ENCODE data around the gene C16orf92. TPM values are rescaled to one million over a fixed set of nuclear protein-coding genes. Genes with fewer than 3 reads are reported as not detected.
A peak's percentile ranks its signal among the peaks of the same experiment; 100 is the strongest.

C16orf92 gene
- total RNA-seq, 1 donor from 2014 or later = not detected

DNA sequence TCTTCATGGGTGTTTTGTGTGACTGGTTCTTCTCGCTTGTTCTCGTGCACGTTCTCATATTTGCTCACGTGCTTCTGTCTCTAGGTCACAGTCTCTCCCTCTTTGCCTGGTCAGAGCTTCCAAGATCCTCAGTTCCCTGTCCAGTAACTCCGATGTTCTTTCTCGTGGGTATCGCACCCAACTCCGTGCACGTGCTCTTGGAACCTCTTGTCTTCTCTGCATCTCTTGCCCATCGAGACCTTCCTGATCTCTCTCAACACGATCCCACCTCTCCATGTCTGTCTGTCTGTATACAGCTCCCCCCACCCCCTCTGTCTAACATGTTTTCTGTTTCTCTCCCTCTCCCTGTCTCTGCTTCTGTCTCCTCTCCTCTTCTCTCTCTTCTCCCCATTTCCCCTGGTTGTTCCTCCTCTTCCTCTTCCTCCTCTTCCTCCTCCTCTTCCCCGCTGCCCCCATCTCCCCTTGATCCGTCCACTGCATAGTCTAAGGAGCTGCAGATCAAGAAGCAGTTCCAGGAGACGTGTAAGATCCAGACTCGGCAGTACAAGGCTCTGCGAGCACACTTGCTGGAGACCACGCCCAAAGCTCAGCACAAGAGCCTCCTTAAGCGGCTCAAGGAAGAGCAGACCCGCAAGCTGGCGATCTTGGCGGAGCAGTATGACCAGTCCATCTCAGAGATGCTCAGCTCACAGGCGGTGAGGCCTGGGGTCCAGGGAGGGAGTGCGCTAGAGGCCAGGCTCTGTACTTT is 33.7 kb upstream of the C16orf92 start:
- Mint-ChIP-seq H3K27ac (no peak overlapping the region), H3K27me3 (no peaks in the 10 kb centered on the region), H3K4me1 (peaks cover 3% of the 10 kb centered on the region), H3K4me3 (no peak overlapping the region), H3K36me3 (ENCODE audit: low read depth) (peaks cover 73% of the 10 kb centered on the region), H3K9me3 (no peaks in the 10 kb centered on the region)
- intact Hi-C loops (cut with micrococcal nuclease) = no loop called here
- POLR2A ChIA-PET = interaction anchor here (0.7 kb wide), 1 partner anchor 49 kb away, joined by 15 read pairs; no protein-coding TSS in a partner anchor
- CTCF ChIA-PET = no interaction called here
- TF ChIP-seq, protein P1, sequence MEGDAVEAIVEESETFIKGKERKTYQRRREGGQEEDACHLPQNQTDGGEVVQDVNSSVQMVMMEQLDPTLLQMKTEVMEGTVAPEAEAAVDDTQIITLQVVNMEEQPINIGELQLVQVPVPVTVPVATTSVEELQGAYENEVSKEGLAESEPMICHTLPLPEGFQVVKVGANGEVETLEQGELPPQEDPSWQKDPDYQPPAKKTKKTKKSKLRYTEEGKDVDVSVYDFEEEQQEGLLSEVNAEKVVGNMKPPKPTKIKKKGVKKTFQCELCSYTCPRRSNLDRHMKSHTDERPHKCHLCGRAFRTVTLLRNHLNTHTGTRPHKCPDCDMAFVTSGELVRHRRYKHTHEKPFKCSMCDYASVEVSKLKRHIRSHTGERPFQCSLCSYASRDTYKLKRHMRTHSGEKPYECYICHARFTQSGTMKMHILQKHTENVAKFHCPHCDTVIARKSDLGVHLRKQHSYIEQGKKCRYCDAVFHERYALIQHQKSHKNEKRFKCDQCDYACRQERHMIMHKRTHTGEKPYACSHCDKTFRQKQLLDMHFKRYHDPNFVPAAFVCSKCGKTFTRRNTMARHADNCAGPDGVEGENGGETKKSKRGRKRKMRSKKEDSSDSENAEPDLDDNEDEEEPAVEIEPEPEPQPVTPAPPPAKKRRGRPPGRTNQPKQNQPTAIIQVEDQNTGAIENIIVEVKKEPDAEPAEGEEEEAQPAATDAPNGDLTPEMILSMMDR (IDR thresholded peaks at IDR 0.05) = no peak
- no peak for DNase-seq
- no peak for ATAC-seq (ENCODE audit: low read depth)

DNA sequence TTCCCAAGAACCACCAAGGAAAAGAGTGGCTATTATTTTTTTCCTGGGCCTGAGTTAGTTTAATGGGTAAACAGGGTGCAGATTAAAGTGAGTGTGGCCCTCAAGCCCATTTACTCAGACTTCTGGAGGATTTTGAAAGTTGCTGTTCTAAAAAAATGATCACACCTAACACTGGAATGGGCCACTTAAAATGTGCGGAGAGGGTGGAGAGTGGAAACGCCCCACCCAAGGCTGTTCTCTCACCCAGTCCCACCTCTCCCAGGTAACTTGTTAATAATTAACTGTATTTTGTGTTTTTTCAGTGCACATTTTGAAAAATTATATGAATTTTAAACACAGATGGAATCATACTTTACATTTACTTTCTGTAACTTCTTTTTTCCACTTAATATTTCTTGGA is 33.0 kb upstream of the C16orf92 start:
- H3K27ac Mint-ChIP-seq = no peak overlapping the region
- CTCF ChIA-PET = no interaction called here
- H3K27me3 Mint-ChIP-seq = no peaks in the 10 kb centered on the region
- POLR2A ChIA-PET = interaction anchor here (0.6 kb wide), 2 partner anchors 54 to 205 kb away, joined by 3 read pairs; no protein-coding TSS in a partner anchor
- intact Hi-C loops (cut with micrococcal nuclease) = no loop called here
- ATAC-seq (ENCODE audit: low read depth) = no peak
- TF ChIP-seq, protein P1 (IDR thresholded peaks at IDR 0.05) = no peak
- H3K4me3 Mint-ChIP-seq = no peak overlapping the region
- no peak for DNase-seq
- H3K4me1 Mint-ChIP-seq = peaks cover 11% of the 10 kb centered on the region
- H3K36me3 Mint-ChIP-seq (ENCODE audit: low read depth) = peaks cover 66% of the 10 kb centered on the region
- no peaks in the 10 kb centered on the region for H3K9me3 Mint-ChIP-seq

- DNase-seq (no peak), ATAC-seq (ENCODE audit: low read depth) (no peak)
- Mint-ChIP-seq H3K36me3 (ENCODE audit: low read depth) (peaks cover 66% of the 10 kb centered on the region), H3K27ac (no peak overlapping the region), H3K4me1 (peaks cover 13% of the 10 kb centered on the region), H3K9me3 (no peaks in the 10 kb centered on the region), H3K27me3 (no peaks in the 10 kb centered on the region), H3K4me3 (no peak overlapping the region)
- POLR2A ChIA-PET = interaction anchor here (0.6 kb wide), 3 partner anchors 53 to 1025 kb away, joined by 3 to 4 read pairs (median 3); no protein-coding TSS in a partner anchor
- CTCF ChIA-PET = interaction anchor here (0.5 kb wide), 1 partner anchor 25 kb away, joined by 3 read pairs; no protein-coding TSS in a partner anchor
- intact Hi-C loops (cut with micrococcal nuclease) = no loop called here
- TF ChIP-seq, protein P1 (IDR thresholded peaks at IDR 0.05) = no peak
Measured at GRCh38 chr16:29990883-29991570, 32.0 kb upstream of the C16orf92 start.

DNA sequence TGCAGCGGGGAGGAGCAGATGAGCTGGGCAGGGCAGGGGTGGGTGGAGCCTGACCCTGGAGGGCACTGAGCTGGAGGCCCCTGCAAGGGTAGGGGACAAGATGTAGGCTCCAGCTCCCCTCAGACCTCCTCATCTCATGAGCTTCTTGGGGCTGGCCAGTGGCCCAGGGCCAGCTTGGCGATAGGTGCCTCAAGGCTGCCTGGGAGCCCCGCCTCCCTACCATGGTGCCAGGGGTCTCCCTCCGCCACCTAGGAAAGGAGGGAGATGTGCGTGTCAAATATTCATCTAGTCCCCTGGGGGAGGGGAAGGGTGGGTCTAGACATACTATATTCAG is 31.5 kb upstream of the C16orf92 start:
- POLR2A ChIA-PET = no interaction called here
- CTCF ChIA-PET = interaction anchor here (0.5 kb wide), 1 partner anchor 25 kb away, joined by 3 read pairs; no protein-coding TSS in a partner anchor
- TF ChIP-seq, protein P1 (IDR thresholded peaks at IDR 0.05) = no peak
- peaks cover 66% of the 10 kb centered on the region for H3K36me3 Mint-ChIP-seq (ENCODE audit: low read depth)
- H3K4me1 Mint-ChIP-seq = peaks cover 18% of the 10 kb centered on the region
- H3K27me3 Mint-ChIP-seq = no peaks in the 10 kb centered on the region
- no peak for DNase-seq
- no peak overlapping the region for H3K4me3 Mint-ChIP-seq
- ATAC-seq (ENCODE audit: low read depth) = no peak
- intact Hi-C loops (cut with micrococcal nuclease) = no loop called here
- H3K9me3 Mint-ChIP-seq = no peaks in the 10 kb centered on the region
- H3K27ac Mint-ChIP-seq = no peak overlapping the region

DNA sequence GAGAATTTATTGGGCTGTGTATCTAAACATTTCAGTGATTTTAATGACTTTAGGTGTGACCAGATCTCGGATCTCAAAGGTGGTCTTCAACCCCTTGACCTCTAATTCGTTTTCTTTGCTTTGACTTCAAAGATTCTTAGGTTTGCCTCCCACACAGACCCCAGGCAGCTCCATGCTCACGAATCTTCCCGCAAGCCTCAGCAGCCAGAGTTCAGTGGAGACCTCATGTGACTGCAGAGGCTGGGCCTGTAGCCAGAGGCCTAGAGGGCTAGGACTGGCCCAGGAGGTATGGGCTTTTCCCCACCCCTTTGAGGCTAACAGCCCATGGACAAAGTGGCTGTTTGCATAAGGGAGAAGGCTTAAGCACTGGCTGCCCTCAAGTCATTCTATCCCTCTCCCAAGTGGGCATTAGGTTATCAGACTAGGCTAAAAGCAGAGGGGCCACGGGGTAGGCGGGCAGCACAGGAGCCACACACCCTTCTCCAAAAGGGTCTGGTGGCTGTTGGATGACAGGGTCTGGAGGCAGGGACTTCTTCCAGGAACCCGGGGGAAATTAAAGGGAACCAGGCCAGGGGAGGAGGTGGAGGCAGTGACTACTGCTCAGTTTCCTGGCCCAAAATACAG is 30.5 kb upstream of the C16orf92 start:
- POLR2A ChIA-PET = interaction anchor here (1.4 kb wide), 1 partner anchor 11 kb away, joined by 12 read pairs; no protein-coding TSS in a partner anchor
- DNase-seq (no peak), ATAC-seq (ENCODE audit: low read depth) (no peak)
- peaks cover 65% of the 10 kb centered on the region for H3K36me3 Mint-ChIP-seq (ENCODE audit: low read depth)
- intact Hi-C loops (cut with micrococcal nuclease) = no loop called here
- H3K4me1 Mint-ChIP-seq = peaks cover 24% of the 10 kb centered on the region
- H3K27me3 Mint-ChIP-seq = no peaks in the 10 kb centered on the region
- no peak overlapping the region for H3K4me3 Mint-ChIP-seq
- peak overlapping the region; percentile 50 for H3K27ac Mint-ChIP-seq
- H3K9me3 Mint-ChIP-seq = no peaks in the 10 kb centered on the region
- TF ChIP-seq, protein P1 (IDR thresholded peaks at IDR 0.05) = no peak
- CTCF ChIA-PET = interaction anchor here (0.7 to 1.5 kb wide), 2 partner anchors 31 to 48 kb away, joined by 3 to 5 read pairs; partner anchors contain the start of gene TMEM219

Measured in activated B cell treated with CpG ODN at 0.5 μM for 24 hours (primary cell).